HepG2 (cell line): Measurements from ENCODE around the gene TUBA4B. TPM values are rescaled to one million over a fixed set of nuclear protein-coding genes. Genes with fewer than 3 reads are reported as not detected.

Experiments
- ARID5B ChIP-seq: IDR thresholded peaks from 2 replicates; pipeline ENCODE4 v1.4.0; 2020; ENCODE audit warnings: mild to moderate bottlenecking, missing genetic modification reagents
- CENPT ChIP-seq: sonication (generic); formaldehyde crosslinking; IDR thresholded peaks from 2 replicates; pipeline ENCODE4 v1.8.0; 2022; ENCODE audit warnings: low read depth, mild to moderate bottlenecking, moderate library complexity, missing genetic modification reagents
- GZF1 ChIP-seq: sonication (generic); formaldehyde crosslinking; IDR thresholded peaks from 2 replicates; pipeline ENCODE4 v1.5.1; 2020; ENCODE audit warnings: mild to moderate bottlenecking, missing genetic modification reagents
- HINFP ChIP-seq: sonication (generic); formaldehyde crosslinking; IDR thresholded peaks from 2 replicates; pipeline ENCODE4 v1.4.0; 2020; ENCODE audit warnings: low read depth, mild to moderate bottlenecking, missing genetic modification reagents
- KAT8 ChIP-seq: IDR thresholded peaks from 2 replicates; pipeline ENCODE4 v1.6.1; 2016; ENCODE audit warnings: missing genetic modification reagents, missing compliant biosample characterization
- KDM3A ChIP-seq: IDR thresholded peaks from 2 replicates; pipeline ENCODE4 v1.6.1; 2018; ENCODE audit warnings: low read depth, missing compliant biosample characterization
- NBN ChIP-seq: fragments of 450-650 bp; conservative IDR thresholded peaks from 2 replicates; pipeline ENCODE4 v1.6.1; 2017
- PBX3 ChIP-seq: sonication (generic); formaldehyde crosslinking; IDR thresholded peaks from 2 replicates; pipeline ENCODE4 v1.8.1; 2023; ENCODE audit warnings: missing genetic modification reagents, inconsistent platforms, borderline replicate concordance
- RARG ChIP-seq: sonication (generic); formaldehyde crosslinking; IDR thresholded peaks from 2 replicates; pipeline ENCODE4 v1.4.0; 2020; ENCODE audit warnings: low read depth, mild to moderate bottlenecking, missing genetic modification reagents
- ZBTB37 ChIP-seq: sonication (generic); formaldehyde crosslinking; IDR thresholded peaks from 2 replicates; pipeline ENCODE4 v1.4.0; 2020; ENCODE audit warnings: mild to moderate bottlenecking, missing genetic modification reagents
- ZFP36L2 ChIP-seq: sonication (generic); formaldehyde crosslinking; IDR thresholded peaks from 2 replicates; pipeline ENCODE4 v1.4.0; 2020; ENCODE audit warnings: missing genetic modification reagents
- ZNF362 ChIP-seq: sonication (generic); formaldehyde crosslinking; IDR thresholded peaks from 2 replicates; pipeline ENCODE4 v1.4.0; 2020; ENCODE audit warnings: missing genetic modification reagents, mild to moderate bottlenecking, borderline replicate concordance
- ZNF687 ChIP-seq: sonication (generic); formaldehyde crosslinking; IDR thresholded peaks from 2 replicates; pipeline ENCODE4 v1.5.1; 2020; ENCODE audit warnings: mild to moderate bottlenecking, missing genetic modification reagents, moderate library complexity
- polyA plus RNA-seq, 8 experiments: library from polyadenylated mRNA; depleted of rRNA in 3 of 8; stranded (reverse) in 7 of 8; unstranded in 1 of 8; fragments of >200 nt; fragmentation: Illumina TruSeq in 4 of 8; extraction: Trizol in 4 of 8; gene quantifications; 2 replicates each; pipeline versions ENCODE4 v1.2.1 to v1.2.3, GENCODE V29; 2011 to 2016; ENCODE audit warnings: low read depth in 4 of 8, missing spikeins in 1 of 8, mixed read lengths in 1 of 8; ENCODE audit not compliant: insufficient read depth in 1 of 8
- total RNA-seq, 5 experiments: library from RNA; depleted of rRNA; stranded (reverse); fragments of >200 nt; fragmentation: Illumina TruSeq; extraction: Trizol; gene quantifications; 2 replicates each; pipeline ENCODE4 v1.2.3, GENCODE V29; 2016; ENCODE audit warnings: low read depth in 1 of 5

Gene TUBA4B
- total and polyA plus RNA-seq, 2 of the 13 experiments (the other 11 are each of a cell fraction or from before 2014, with no cell fraction given), result 0.18 to 0.22 TPM

GRCh38 chr2:219308142-219309101 lies 55.4 kb downstream of the TUBA4B start (continued):
- TF ChIP-seq HINFP (CRISPR knock-in tag), result peak; percentile 87
- TF ChIP-seq KDM3A (CRISPR knock-in tag), result peak; percentile 67; the same call in 1 of the 2 replicates
- TF ChIP-seq ZBTB37, result 0 out of 2 replicates have a peak, but pooled peaks have one; percentile 66
- 0 out of 2 replicates have a peak, but pooled peaks have one; percentile 92 for TF ChIP-seq CENPT
- peak; percentile 63 for TF ChIP-seq ZNF687
- peak; percentile 68 for TF ChIP-seq ARID5B (CRISPR knock-in tag)
- peak; percentile 82; the same call in 1 of the 2 replicates for TF ChIP-seq RARG (CRISPR knock-in tag)
- peak; percentile 77 for TF ChIP-seq KAT8
- TF ChIP-seq ZFP36L2 (CRISPR knock-in tag), result peak; percentile 98
- TF ChIP-seq GZF1, result no peak
- peak; percentile 53; the same call in 1 of the 2 replicates for TF ChIP-seq ZNF362 (CRISPR knock-in tag)
- TF ChIP-seq NBN, result no peak
- TF ChIP-seq PBX3, result peak; percentile 96
